ENCODE measurements around the gene MTX3. TPM values are rescaled to one million over a fixed set of nuclear protein-coding genes. Genes with fewer than 3 reads are reported as not detected.

The MTX3 gene
- total RNA-seq, 1 experiment from 2014 or later, result 10.3 TPM

DNA sequence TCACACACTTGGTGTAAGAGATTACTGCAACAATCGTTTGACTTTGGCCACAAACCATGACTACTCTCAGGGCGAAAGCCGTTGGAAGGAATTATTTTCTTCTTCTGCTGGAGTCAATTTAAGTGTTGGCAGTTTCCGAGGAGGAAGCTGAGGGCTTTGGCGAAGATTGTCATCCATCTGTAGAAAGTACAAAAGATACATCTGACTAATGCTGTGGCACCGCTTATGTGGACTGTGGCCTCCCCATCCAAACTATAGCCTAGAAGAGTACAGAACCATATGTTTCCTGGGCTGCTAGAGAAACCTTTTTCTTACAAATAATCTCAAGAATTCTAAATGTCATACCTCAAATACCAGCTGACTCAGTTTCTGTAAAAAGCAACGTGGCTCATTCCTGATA, 7.4 kb downstream of the MTX3 start:
- no peak for DNase-seq (ENCODE audit: low spot score)

DNA sequence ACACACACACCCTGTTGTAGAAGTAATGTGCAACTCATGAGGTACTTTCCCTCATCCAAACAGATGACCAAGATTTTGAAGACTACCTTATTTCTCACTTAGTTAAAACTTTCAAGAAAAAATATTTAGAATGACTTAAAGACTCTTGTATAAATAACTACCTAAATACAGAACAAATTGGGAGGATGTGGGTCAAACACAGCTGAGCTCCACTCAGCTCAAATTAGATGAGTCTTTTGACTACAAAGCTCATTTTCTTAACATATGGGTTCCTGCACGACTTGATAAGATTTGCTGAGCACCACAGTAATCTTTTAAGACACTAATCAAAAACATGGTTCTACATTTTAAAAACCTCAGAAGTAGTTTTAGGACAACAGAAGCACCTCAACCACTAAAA, 8.9 kb downstream of the MTX3 start:
- no peak for DNase-seq (ENCODE audit: low spot score)

DNA sequence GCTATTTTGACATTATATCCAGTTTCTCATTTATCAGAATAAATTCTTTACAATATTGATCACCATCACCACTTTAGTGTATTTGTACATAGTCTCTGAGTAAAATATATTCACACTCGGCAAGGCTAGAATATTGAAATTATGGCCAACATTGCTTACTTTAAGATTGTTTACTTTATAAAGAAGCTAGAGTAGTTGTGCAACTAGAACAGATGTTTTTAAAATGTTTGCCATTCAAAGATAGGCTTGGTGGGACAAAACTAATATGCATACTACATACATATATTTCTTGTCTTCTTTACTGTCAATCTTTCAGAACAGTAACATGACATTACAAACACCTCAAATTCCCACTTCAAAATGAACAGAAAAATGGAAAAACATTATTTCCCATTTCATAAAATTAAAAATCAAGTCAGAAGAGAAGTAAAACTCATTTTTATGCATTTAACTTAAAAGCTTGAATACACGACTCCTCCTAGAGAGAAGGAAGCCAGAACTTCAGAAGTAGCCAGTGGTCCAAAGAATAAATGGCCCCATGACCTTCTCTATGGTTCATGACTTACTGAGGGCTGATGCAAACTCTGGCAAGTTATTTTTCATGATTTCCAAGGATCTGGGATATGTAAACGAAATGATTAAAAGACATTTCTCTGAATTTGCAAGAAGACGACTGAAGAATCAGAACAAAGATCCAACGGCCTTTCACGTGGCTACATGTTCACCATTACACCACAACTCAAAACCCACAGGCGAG, 14.1 kb downstream of the MTX3 start:
- no peak for DNase-seq (ENCODE audit: low spot score)

DNA sequence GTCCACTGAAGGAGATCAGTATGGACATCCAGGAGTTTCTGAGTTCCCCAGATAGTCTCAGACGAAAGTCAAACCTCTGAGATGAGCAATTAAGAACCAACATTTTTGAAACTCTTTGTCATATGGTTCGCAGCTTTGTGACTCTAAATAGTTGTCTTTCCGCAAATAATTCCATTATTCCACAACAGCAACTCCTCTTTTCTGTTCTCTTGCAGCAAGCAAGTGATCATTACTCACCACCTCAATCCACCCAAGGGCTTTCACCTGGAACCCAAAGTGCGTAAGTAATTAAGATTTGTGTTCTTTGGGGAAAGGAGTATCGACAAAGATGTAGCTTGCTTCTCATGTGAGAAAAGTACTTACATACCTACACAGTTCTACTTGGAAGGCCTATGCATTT, 15.6 kb downstream of the MTX3 start:
- no peak for DNase-seq (ENCODE audit: low spot score)

DNA sequence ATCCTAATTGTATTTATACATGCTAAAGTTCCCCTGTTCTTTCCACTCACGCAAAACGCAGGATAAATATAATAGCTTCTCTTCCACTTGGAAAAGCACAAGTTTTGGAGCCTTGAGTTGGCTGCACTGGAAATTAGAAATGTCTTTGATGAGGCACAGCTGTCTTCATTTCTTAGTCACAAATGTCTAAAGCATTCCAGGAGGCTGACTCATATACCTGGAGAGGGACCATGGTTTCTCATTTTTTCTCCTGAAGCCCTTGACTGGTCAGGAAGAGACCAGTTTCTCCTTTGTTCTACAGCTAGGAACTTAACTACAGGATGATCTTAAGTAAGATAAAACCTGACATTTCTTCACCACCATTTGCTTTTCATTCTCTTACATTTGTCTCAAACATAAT, 16.2 kb downstream of the MTX3 start:
- DNase-seq (ENCODE audit: low spot score), result peak; percentile 29

DNA sequence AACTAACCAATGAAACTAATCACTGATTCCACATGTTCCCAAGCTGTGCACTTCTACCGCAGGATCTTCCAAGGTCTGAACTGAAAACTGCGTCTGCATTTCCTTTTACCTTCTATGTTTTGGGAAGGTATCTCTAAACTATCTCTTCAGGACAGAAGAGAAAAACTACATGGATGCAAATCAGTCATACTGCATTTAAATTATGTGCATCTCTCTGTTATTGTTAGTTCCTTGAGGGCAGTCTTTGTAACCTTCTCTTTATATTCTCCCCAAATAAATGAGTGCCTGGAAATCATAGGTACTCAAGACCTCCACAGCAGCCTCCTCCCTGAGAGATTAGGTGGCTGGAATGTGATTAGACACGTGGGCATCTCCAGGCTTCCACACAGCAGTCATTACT, 17.1 kb downstream of the MTX3 start:
- no peak for DNase-seq (ENCODE audit: low spot score)

DNA sequence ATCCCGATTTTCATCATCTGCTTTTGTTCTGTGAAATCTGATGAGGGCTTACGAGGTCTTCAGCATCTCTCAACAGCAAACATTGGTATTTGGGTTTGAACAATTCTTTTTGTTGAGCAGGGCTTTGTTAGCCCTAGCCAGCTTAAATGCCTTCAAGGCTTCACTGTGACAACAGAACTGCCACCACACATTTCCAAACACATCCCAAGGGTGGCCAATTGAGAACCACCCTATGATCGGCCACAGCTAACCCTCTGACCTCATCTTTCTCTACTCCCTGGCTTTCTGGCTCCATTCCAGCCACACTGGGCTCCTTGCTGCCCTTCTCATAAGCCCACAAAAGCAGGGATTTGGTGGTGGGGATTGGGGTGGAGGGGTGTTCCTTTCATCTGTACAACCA, 17.6 kb downstream of the MTX3 start:
- peak; percentile 32 for DNase-seq (ENCODE audit: low spot score)

DNA sequence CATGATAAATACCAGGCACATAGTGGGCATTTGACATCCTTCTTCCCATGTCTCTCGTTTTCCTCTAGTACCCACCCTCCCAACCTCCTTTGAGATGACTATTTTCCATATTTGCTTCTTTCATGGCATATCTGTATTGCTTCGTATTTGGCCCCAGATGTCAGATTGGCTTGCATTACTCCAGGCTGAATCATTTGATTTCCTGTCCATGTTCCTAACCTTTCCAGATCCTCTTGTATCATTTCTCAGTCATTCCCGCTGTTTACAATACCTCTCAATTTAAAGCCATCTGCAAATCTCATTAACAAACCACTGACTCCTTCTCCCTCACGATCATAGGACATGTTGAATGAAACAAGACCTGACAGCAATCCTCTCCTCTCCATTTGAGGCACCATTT, 19.9 kb downstream of the MTX3 start:
- DNase-seq (ENCODE audit: low spot score), result no peak

DNA sequence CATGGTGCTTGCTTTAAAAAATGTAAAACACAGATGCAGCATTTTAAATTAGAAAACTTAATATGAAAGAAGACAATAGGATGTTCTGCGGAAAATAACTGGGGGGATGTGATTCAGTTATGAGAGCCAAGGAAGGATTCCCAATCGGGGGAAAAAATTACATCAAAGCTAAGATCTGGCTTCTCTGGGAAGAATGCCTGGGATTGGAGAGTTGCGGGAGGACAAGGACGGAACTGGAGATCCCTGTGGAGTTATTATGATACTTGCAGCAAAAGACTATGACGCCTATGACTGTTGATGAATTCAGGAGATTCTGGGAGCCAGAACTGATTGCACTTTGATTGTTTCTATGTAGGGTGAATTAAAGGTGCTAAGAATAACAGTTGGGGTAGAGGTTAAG, 24.6 kb downstream of the MTX3 start:
- no peak for DNase-seq (ENCODE audit: low spot score)

DNA sequence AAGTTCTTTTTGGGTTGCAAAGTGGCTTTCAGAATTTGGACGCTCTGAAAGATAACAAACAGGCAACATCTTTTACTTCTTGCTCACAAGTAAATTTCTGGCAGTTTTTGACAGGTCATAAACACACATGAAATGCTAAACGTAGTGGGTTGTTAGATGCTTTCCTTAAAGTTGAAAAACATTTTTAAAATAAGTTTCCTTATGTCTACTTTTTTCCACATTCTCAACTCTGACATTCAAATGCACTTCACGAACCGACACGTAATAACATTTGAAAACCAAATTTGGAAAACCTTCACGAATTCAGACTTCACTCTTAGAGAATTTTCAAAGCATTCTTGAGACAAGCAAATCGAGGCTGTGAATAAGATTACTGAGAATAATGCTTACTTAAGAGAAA, 26.9 kb downstream of the MTX3 start:
- DNase-seq (ENCODE audit: low spot score), result no peak

DNA sequence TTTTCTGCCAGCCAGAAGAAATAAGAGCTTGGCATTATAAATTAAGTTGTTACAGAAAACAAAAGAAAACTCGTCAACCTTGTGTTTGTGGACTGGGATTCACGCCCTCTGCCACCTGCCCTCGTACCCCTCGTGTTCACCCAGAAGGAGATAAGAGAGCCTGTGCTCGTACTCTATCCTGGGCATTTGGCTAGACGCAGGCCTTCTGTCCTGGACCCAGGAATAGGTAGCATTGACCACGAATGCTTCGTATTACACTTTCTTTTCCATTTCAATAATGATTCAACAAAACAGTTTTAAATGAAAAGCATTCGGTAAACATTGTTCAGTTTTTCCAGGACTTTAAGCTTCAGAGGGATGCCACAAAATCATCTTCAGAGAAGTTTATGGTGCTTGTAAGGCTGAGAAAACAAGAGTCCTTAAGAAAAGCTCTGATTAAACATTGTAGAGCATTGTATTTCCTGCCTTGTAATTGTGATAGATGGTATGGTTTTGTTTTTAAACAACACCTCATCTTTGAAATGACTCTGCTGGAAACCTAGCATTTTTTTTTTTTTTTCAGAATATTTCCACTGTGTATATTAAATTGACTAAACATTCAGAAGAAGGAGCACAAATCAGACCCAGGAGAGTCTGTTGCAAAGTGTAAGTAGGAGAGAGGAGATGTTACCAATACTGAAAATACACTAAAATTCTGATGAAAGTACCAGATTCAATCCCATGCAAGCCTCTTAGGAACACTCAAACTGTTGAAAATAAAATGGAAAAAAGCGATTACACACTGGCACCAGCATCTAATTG, 27.6 kb downstream of the MTX3 start:
- no peak for DNase-seq (ENCODE audit: low spot score)

DNA sequence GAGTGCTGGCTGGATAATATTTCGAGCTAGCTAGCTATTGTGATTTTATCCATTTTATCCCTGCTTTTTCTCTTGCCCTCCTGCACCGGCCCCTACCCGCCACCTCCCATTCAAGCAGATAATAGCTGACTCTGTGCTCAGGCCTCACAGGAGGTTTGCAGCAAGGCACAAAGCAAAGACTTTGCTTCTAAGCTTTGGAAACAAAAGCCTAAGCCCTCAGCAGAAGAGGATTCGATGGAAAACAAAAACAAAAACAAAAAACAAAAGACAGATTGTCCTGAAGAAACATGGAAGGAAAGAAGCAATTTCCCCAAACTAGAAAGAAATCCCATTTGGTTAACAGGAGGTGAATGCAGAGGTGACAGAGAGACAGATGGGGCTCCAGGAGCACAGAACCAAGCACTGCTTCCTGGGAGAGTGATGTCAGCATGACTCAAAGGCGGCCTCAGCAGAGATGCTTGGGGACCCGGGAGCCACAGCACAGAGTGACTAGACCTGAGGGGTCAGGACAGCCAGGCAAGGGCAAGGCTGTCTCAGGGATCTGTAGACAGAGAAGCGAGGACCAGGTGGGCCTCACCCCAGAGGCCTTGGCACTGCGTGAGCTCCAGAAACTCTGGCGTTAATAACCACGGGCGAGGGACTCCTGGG, 28.4 kb downstream of the MTX3 start:
- peak; percentile 40 for DNase-seq (ENCODE audit: low spot score)

DNA sequence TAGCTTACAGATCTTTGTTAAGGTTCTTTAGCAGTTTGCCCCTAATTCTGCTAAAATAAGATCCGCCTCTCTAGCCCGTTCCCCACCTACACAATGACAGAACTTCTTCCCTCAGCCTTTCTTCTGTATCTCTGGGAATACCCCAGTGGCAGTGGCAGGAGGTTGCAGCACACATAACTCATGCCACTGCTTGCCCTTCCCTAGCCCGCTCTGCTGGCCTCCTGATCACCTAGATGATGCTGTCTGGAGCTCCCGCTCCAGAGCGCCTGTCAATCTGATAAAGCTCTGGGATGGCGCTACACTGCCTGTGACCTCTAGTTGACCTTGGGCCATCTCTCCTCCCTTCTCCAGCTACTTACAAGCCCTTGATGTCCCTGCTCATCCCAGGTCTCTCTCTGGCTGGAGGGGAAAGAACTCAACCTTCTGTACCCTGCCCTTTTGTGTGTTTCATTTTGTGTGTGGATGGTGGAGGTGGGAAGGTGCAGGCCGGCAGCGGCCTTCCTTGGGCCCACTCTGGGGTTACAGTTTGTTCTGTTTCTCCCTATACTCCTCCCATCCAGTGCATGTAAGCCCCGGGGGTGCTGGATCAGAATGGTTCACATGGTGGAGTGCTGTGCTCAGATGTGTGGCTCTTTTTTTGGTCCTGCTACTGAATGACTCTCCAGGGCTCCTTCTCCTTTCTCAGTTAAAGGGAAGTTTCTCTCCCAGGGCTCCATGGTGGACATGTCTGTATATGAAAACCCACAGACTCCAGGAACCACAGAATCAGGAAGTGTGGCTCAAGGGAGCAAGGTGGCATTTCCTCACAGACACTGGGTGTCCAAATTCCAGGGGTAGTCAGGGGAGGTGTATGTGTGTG, 29.1 kb downstream of the MTX3 start:
- no peak for DNase-seq (ENCODE audit: low spot score)

DNA sequence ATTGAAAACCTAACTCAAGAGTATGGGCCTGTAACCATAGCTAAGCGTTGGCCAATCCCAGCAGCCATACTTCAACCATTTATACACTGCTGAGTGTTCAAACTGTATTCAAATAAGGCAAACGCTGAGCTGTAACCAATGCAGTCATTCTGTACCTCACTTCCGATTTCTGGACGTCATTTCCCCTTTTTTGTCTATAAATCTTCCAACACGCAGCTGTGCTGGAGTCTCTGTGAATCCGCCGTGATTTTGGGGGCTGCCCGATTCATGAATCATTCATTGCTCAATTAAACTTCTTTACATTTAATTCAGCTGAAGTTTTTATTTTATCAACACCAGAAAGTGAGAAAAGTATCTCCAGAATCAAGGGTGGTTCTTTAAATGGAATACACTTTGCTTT, 31.7 kb downstream of the MTX3 start:
- DNase-seq (ENCODE audit: low spot score), result no peak

DNA sequence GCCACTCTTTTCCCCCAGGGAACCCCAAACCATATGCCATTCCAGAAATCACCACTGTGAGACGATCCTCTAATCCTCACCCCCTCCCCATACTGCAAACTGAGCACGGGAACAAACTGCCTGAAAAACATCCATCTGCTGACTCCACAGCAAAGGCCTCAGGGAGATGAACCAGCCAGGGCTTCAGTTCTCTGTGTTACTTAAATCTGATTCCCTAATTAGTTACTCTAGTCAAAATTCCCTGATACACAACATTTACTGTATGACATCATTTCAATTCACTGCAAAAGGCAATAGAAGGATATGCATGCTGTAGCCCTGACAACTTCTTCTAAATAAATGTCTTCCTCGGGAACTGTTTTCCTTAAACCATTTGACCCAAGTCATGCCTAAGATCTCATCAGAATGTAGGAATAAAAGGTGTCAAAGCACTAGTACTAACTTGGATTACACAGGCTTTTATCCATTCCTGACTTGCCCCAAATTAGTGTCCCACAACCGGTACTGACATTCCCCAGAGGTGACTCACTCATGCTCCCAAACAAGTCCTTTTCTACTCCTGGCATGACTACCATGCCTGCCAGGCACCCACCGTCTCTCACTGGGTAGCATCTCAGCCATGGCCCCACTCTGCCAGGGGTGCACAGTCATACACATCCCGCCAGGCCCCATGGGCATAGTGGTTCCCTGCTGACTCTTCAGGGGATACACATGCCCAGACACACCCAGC, 35.0 kb downstream of the MTX3 start:
- peak; percentile 52 for DNase-seq (ENCODE audit: low spot score)

DNA sequence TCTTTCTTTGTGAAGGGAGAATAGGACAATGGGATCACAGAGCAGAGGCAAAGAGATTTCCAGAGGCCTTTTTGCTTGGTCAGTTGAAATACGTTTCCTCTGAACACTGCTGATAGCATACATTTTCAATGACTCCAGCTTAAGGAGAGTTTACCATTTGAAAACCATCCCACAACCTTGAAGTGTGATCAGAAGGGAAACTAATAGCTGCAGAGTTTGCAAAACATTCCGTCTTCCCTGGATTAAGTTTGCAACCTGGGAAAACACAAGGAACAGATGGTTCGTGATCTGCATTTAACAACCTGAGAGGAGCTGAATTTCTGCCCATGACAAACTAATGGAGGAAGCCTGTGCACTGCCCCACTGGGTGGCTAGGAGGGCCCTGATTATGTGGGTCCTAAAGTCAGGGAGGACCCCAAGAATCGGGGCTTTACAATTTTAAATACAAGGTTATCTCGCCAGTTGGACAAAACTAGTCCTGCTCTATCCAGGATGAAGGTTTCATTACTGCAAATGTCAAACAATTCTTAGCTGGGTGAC, 35.6 kb downstream of the MTX3 start:
- DNase-seq (ENCODE audit: low spot score), result no peak

DNA sequence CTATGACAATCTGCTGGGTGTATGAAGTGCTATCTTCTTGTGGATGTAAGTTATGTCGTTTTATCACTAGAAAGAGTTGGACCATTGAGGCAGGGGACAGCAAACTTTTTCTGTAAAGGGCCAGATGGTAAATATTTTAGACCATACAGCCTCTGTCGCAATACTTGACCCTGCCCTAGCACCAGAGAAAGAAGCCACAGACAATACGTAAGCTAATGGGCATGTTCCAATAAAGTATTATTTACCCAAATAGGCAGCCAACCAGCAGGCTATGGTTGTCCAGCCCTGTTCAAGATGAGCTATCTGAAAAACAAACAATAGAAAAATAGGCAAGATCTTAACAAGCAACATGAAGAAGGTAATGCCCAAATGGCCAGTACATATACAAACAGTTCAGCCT, 36.4 kb downstream of the MTX3 start:
- DNase-seq (ENCODE audit: low spot score), result no peak

DNA sequence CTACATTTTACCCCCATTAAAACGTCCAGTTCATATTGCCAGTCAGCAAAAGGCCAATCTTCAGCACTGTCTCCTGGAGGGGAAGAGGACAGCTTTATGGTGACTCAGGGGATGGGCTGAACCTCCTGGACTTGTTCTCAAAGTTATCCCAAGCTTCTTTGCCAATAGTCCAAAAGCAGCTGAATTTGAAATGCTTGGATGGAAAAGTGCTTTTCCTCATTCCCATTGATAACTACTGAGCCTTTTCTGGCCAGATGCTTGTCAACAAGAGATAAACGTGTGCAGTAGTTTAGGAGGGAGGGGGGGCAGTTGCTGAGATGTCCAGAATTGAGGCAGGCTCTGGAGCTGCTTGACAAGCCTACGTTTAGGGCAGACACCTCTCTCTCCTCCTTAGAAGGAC, 43.5 kb downstream of the MTX3 start:
- no peak for DNase-seq (ENCODE audit: low spot score)

DNA sequence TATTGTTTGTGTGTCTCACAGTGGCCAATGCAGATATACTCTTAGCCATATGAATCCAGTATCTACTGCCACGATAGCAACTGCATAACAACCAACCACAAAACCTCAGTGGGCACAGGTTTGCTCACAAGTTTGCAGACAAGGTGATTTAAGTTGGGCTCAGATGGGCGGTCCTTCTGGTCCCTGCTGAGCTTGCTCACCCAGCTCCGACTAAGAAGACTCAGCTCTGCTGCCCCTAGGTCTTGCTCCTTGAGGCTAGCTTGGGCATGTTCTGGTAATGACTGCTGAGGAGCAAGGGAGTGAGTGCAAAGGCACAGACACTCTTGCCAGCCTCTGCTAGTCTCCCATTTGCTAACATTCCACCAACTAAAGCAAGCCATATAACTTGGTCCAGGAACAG, 52.6 kb downstream of the MTX3 start:
- DNase-seq (ENCODE audit: low spot score), result no peak

DNA sequence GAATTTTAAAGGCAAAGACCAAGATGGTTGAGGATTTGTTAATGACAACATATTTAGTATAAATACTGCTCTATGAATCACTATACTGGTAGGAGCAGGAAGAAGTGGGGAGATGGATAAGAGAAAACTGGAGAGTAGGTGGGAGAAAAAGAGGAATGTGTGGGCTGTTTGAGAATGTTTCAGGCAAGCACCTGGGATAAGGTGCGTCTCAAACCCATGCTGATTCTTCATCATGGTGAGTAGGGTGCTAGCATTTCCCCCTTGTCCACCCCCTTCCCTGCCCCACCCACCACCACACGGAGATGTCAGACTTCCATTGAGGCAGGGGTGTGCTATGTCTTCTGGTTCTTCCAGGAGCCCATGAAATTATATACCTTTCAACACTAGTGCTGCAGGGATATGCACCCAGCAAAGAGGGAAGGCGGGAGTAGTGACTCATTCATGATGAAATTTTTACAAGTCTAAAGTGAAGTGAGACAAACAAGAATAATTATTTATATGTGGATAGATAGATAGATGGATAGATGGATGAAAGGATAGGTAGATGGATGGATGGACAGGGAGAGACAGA, 54.3 kb downstream of the MTX3 start:
- no peak for DNase-seq (ENCODE audit: low spot score)
